Caki2 (cell line): ENCODE measurements around the gene PPP2R5E. TPM values are rescaled to one million over a fixed set of nuclear protein-coding genes. Genes with fewer than 3 reads are reported as not detected.
"Not testable (repeated sequence)": the region's sequence is repeated elsewhere in the genome, so short reads cannot be mapped to it uniquely, and the experiment has no call there.

Source experiments
- DNase-seq: peaks from one replicate; pipeline ENCODE4 v3.0.0-alpha.2; 2015; ENCODE audit warnings: low read depth
- in situ Hi-C: cut with HindIII; loops from 2 replicates; pipeline ENCODE4 v1.10.0; 2016; ENCODE audit warnings: low sequenced_read_pairs, low pct_unique_long_range_greater_than_20kb, mixed read lengths
- total RNA-seq: library from RNA; depleted of rRNA; stranded (reverse); fragments of >200 nt; shearing (Covaris generic); gene quantifications from 2 replicates; pipeline ENCODE4 v1.2.3, GENCODE V29; 2014; ENCODE audit warnings: low replicate concordance

PPP2R5E gene
- total RNA-seq, 1 experiment from 2014 or later = 5.8 TPM

- in situ Hi-C loops = no loop called here
- DNase-seq = no peak
These were observed 136.8 kb downstream of the PPP2R5E start for GRCh38 chr14:63406333-63406732.

- no peak for DNase-seq
- in situ Hi-C loops = no loop called here
These were observed 137.5 kb downstream of the PPP2R5E start for GRCh38 chr14:63405715-63406114.

GRCh38 chr14:63404906-63405305, 138.3 kb downstream of the PPP2R5E start:
- in situ Hi-C loops = no loop called here
- no peak for DNase-seq

GRCh38 chr14:63401646-63402045, 141.5 kb downstream of the PPP2R5E start:
- in situ Hi-C loops = no loop called here
- no peak for DNase-seq

- in situ Hi-C loops = no loop called here
- no peak for DNase-seq
These were observed 144.2 kb downstream of the PPP2R5E start for GRCh38 chr14:63398952-63399351.

GRCh38 chr14:63394841-63395240, 148.3 kb downstream of the PPP2R5E start:
- no peak for DNase-seq
- in situ Hi-C loops = no loop called here

GRCh38 chr14:63394432-63394831, 148.7 kb downstream of the PPP2R5E start:
- DNase-seq = no peak
- in situ Hi-C loops = no loop called here

GRCh38 chr14:63393012-63393411, 150.2 kb downstream of the PPP2R5E start:
- no peak for DNase-seq
- in situ Hi-C loops = no loop called here

GRCh38 chr14:63392236-63392635, 150.9 kb downstream of the PPP2R5E start:
- DNase-seq = no peak
- in situ Hi-C loops = no loop called here

GRCh38 chr14:63388766-63389431, 154.3 kb downstream of the PPP2R5E start:
- in situ Hi-C loops = no loop called here
- DNase-seq = peak; percentile 18

GRCh38 chr14:63387711-63388110, 155.5 kb downstream of the PPP2R5E start:
- no peak for DNase-seq
- in situ Hi-C loops = no loop called here

- no peak for DNase-seq
- in situ Hi-C loops = no loop called here
These were observed 159.3 kb downstream of the PPP2R5E start for GRCh38 chr14:63383776-63384367.

GRCh38 chr14:63378444-63378843, 164.7 kb downstream of the PPP2R5E start:
- DNase-seq = no peak
- in situ Hi-C loops = no loop called here

- DNase-seq = peak; percentile 4
- in situ Hi-C loops = no loop called here
These were observed 167.4 kb downstream of the PPP2R5E start for GRCh38 chr14:63375769-63376168.

- DNase-seq, in situ Hi-C loops: not testable (repeated sequence)
These were observed 171.6 kb downstream of the PPP2R5E start for GRCh38 chr14:63371613-63372012.

GRCh38 chr14:63371033-63371432, 172.1 kb downstream of the PPP2R5E start:
- in situ Hi-C loops = no loop called here

GRCh38 chr14:63367742-63368364, 175.3 kb downstream of the PPP2R5E start:
- in situ Hi-C loops = no loop called here

More at GRCh38 chr14:63371033-63371432, 172.1 kb downstream of the PPP2R5E start:
- no peak for DNase-seq

GRCh38 chr14:63362389-63362819, 180.8 kb downstream of the PPP2R5E start:
- in situ Hi-C loops = no loop called here
- DNase-seq = no peak

More at GRCh38 chr14:63367742-63368364, 175.3 kb downstream of the PPP2R5E start:
- no peak for DNase-seq

GRCh38 chr14:63361790-63362189, 181.4 kb downstream of the PPP2R5E start:
- DNase-seq = no peak
- in situ Hi-C loops = no loop called here
